Lung (tissue), 12 donors: ENCODE measurements around the gene SERBP1. TPM values are rescaled to one million over a fixed set of nuclear protein-coding genes. Genes with fewer than 3 reads are reported as not detected.

Experiments used
- ATAC-seq: fragments of 200-7000 bp; cut with Tn5 transposase; one replicate; pipeline ENCODE4 v1.9.1; 2020; ENCODE audit warnings: moderate number of reproducible peaks; ENCODE audit not compliant: insufficient read depth, low FRiP score
- DNase-seq, 3 donors: peaks; one replicate each; pipeline ENCODE4 v3.0.0-alpha.2; 2013 to 2017
- H3K27ac ChIP-seq, 2 donors: one replicate each; pipeline ENCODE4 v1.5.1; 2013; ENCODE audit warnings: mild to moderate bottlenecking in 2 of 2, moderate library complexity in 2 of 2, control low read depth in 1 of 2, inconsistent platforms in 1 of 2, low read depth in 1 of 2, low read length in 1 of 2
- H3K27me3 ChIP-seq, 3 donors: one replicate each; pipeline ENCODE4 v1.5.1; 2013; ENCODE audit warnings: low read length in 2 of 3; ENCODE audit not compliant: control insufficient read depth in 3 of 3, insufficient read depth in 3 of 3
- H3K36me3 ChIP-seq, 4 donors: one replicate each; pipeline ENCODE4 v1.5.1; 2013; ENCODE audit warnings: low read length in 4 of 4, mild to moderate bottlenecking in 1 of 4, moderate library complexity in 1 of 4; ENCODE audit not compliant: control insufficient read depth in 4 of 4, insufficient read depth in 4 of 4
- H3K4me1 ChIP-seq, 5 donors: one replicate each; pipeline ENCODE4 v1.5.1; 2013; ENCODE audit warnings: low read length in 5 of 5, mild to moderate bottlenecking in 2 of 5, moderate library complexity in 1 of 5; ENCODE audit not compliant: control insufficient read depth in 5 of 5, insufficient read depth in 5 of 5
- H3K4me3 ChIP-seq: one replicate; pipeline ENCODE4 v1.5.1; 2013; ENCODE audit warnings: mild to moderate bottlenecking, control low read depth, moderate library complexity
- H3K9ac ChIP-seq, 2 donors: one replicate each; pipeline ENCODE4 v1.5.1; 2013; ENCODE audit warnings: low read length in 2 of 2, control low read depth in 1 of 2; ENCODE audit not compliant: insufficient read depth in 1 of 2
- H3K9me3 ChIP-seq, 4 donors: one replicate each; pipeline ENCODE4 v1.5.1; 2013; ENCODE audit warnings: low read length in 3 of 4, mild to moderate bottlenecking in 1 of 4, moderate library complexity in 1 of 4; ENCODE audit not compliant: control insufficient read depth in 4 of 4, insufficient read depth in 3 of 4
- WGBS, 2 donors: extraction: QIAGEN DNeasy Blood & Tissue Kit; methylation state at CpG; one replicate each; pipeline ENCODE4 v1.1.7; 2013; 5-methylcytosine and 5-hydroxymethylcytosine counted together
- polyA plus RNA-seq, 2 donors: library from polyadenylated mRNA; stranded (reverse); fragments of 200-250 nt; gene quantifications; one replicate each; pipeline ENCODE4 v1.2.1, GENCODE V29; 2013
- total RNA-seq, 2 donors: library from RNA; depleted of rRNA in 1 of 2; stranded (reverse); fragments of >200 nt in 1 of 2; gene quantifications; one replicate each; pipeline ENCODE4 v1.2.1, GENCODE V29; 2014 to 2021
- TF ChIP-seq, protein P1 (sequence below): IDR thresholded peaks from 2 replicates; pipeline ENCODE4 v1.5.1; 2012; ENCODE audit warnings: mild to moderate bottlenecking; ENCODE audit errors: control extremely low read depth, extremely low read depth
- donor health status: control.
- donor health status: control.
- donor health status: Bipolar disorder and iron deficiency.
- donor health status: healthy.
- donor health status: DM: yes; HTN: yes; CAD: no.

SERBP1 gene
- total and polyA plus RNA-seq, 4 donors = 72.2 to 220 (median 149) TPM

DNA sequence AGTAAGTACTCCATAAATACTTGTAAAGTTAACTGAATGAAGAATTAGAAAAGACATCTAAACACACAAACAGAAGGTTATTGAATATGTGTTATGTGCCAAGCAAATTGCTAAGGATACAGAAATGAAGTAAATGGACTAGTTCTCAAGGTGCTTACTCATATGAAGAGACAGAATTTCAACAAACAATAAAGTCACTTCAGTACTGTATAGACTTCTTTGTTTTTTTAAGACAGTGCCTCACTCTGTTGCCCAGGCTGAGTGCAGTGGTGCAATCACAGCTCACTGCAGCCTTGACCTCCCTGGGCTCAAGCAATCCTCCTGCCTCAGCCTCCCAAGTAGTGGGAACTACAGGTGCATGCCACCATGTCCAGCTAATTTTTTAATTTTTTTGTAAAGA, 57.3 kb downstream of the SERBP1 start:
- Histone ChIP-seq H3K36me3 (no peaks in the 10 kb centered on the region), H3K4me1 (peaks cover 0 to 4% (median 0%) of the 10 kb centered on the region in 5 donors), H3K27ac (no peak overlapping the region), H3K4me3 (no peak overlapping the region), H3K9ac (no peak overlapping the region), H3K27me3 (no peaks in the 10 kb centered on the region), H3K9me3 (no peaks in the 10 kb centered on the region)
- ATAC-seq (no peak), DNase-seq (no peak)
- TF ChIP-seq, protein P1, sequence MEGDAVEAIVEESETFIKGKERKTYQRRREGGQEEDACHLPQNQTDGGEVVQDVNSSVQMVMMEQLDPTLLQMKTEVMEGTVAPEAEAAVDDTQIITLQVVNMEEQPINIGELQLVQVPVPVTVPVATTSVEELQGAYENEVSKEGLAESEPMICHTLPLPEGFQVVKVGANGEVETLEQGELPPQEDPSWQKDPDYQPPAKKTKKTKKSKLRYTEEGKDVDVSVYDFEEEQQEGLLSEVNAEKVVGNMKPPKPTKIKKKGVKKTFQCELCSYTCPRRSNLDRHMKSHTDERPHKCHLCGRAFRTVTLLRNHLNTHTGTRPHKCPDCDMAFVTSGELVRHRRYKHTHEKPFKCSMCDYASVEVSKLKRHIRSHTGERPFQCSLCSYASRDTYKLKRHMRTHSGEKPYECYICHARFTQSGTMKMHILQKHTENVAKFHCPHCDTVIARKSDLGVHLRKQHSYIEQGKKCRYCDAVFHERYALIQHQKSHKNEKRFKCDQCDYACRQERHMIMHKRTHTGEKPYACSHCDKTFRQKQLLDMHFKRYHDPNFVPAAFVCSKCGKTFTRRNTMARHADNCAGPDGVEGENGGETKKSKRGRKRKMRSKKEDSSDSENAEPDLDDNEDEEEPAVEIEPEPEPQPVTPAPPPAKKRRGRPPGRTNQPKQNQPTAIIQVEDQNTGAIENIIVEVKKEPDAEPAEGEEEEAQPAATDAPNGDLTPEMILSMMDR = no peak

GRCh38 chr1:67372136-67372535, 58.1 kb downstream of the SERBP1 start:
- DNase-seq (no peak), ATAC-seq (no peak)
- no peak overlapping the region for H3K27ac ChIP-seq
- H3K9ac ChIP-seq = no peak overlapping the region
- no peaks in the 10 kb centered on the region for H3K9me3 ChIP-seq
- H3K36me3 ChIP-seq = no peaks in the 10 kb centered on the region
- 75 to 84% methylated on average over 3 of the region's 3 CpGs for WGBS, 2 donors
- no peaks in the 10 kb centered on the region for H3K27me3 ChIP-seq
- H3K4me3 ChIP-seq = no peak overlapping the region
- TF ChIP-seq, protein P1 = no peak
- H3K4me1 ChIP-seq = peaks cover 0 to 6% (median 0%) of the 10 kb centered on the region in 5 donors

DNA sequence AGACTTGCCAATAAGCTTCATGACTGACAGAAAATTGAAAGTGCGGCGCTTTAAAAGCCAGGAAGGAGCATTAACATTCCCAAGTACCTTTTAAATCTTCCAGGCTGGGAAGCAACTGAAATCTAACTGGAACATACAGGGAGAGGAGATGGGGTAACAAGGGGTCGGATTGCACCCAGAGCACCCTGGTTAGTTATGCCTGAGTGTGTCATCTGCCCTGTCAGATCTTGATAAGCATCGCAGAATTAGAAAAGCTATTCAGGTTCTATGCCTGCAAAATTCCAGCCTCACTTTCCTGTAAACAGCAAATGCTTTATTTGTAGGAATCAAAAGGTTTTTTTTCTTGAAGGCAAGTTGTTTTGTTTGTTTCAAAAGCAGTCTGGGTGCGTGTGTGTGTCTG, 58.5 kb downstream of the SERBP1 start:
- no peak overlapping the region for H3K27ac ChIP-seq
- ATAC-seq = no peak
- no peak for DNase-seq
- TF ChIP-seq, protein P1 = no peak
- 82 to 85% methylated on average over 5 of the region's 5 CpGs for WGBS, 2 donors
- H3K4me3 ChIP-seq = no peak overlapping the region
- H3K9me3 ChIP-seq = no peaks in the 10 kb centered on the region
- peaks cover 0 to 7% (median 0%) of the 10 kb centered on the region in 5 donors for H3K4me1 ChIP-seq
- no peaks in the 10 kb centered on the region for H3K27me3 ChIP-seq
- no peaks in the 10 kb centered on the region for H3K36me3 ChIP-seq
- H3K9ac ChIP-seq = no peak overlapping the region

GRCh38 chr1:67371043-67371442, 59.2 kb downstream of the SERBP1 start:
- H3K36me3 ChIP-seq = no peaks in the 10 kb centered on the region
- WGBS, 2 donors = 87 to 94% methylated on average over 2 of the region's 2 CpGs
- no peaks in the 10 kb centered on the region for H3K9me3 ChIP-seq
- DNase-seq (no peak), ATAC-seq (no peak)
- H3K27me3 ChIP-seq = no peaks in the 10 kb centered on the region
- H3K27ac ChIP-seq = no peak overlapping the region
- peaks cover 0 to 3% (median 0%) of the 10 kb centered on the region in 5 donors for H3K4me1 ChIP-seq
- H3K4me3 ChIP-seq = no peak overlapping the region
- TF ChIP-seq, protein P1 = no peak
- H3K9ac ChIP-seq = no peak overlapping the region
